Measurements from ENCODE around the gene SIRPA.
"Not testable (repeated sequence)": the region's sequence is repeated elsewhere in the genome, so short reads cannot be mapped to it uniquely, and the experiment has no call there.

SIRPA gene

DNA sequence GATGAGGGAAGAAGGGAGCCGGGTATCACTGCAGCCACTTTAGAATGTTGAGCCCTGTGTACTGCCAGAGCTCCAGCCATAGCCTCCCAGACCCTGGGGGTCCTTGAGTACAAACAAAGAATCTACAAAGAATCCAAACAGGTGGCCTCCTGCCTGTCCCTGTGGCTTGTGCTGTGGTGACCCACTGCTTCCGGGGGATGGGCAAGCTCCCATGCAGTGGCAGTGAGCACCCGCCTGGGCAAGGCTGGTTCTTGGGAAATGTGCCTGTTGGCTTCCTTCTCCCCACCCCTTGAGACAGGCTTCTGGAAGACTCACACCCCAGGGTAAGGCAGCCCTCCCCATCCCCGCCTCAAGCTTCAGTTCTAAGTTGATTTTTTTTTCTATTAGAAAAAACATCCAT, 13.9 kb downstream of the SIRPA start:
- DNase-seq: no peak

DNA sequence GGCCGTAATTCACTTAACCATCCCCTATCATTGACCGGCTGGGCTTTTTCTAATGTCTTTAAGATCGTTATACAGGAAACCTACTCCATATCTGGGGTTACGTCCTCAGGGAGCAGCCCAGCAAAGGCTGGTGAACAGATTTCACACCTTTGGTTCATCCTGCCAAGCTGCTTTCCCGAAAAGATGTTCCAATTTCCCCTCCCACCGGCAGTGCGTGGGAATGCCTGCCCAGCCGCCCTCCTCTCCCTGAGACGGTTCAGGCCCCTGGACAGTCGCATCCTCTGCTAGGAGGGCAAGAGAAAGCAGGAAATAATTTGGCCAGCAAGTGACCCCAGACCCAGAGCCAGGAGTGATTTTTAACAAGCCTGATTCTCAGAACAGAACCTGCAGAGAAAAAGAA, 16.3 kb downstream of the SIRPA start:
- no peak for DNase-seq

DNA sequence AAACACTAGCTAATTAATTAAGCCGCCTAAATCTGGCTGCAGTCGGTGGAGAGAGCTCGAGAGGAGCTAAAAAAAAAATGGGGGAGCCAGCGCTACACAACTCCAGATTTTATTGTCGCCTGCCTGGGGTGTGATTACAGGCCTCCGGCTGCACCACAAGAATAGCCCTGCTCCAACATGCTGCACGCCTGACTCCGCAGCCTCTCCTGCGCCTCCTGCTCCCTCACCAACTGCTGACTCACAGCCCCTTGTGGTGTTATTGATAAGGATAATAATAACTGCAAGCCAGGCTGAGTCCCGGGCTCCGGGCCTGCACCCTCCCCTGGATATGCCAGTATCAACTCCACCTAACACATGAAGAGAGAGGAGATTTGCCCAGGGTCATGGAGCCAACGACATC, 16.8 kb downstream of the SIRPA start:
- DNase-seq: no peak

DNA sequence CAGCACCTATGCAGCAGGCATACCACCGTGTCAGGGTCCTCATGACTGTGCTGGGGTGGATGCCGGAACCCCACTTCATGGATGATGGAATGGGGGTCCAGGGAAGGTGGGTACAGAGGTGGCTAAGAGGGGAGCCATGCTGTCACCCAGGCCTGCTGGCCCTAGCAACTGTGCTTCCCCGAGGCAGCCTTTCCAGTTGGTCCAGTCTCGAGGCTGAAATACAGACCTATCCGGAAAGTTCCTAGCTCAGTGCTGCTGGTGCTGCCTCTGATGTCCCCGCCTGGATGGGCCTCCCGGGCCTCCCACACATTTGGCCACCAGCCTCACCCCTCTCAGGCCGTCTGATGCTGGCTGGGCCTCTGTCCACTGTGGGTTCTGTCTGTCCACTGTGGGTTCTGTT, 17.4 kb downstream of the SIRPA start:
- DNase-seq: no peak

DNA sequence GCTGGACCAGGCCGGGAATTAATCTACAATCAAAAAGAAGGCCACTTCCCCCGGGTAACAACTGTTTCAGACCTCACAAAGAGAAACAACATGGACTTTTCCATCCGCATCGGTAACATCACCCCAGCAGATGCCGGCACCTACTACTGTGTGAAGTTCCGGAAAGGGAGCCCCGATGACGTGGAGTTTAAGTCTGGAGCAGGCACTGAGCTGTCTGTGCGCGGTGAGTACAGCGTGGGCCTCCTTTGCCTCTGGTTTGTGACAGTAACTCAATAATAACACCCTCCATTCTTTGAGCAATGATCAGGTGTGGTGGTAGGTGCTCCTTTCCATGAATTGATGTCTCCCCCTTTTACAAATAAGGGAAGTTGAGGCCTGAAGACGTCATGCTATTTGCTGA, 20.0 kb downstream of the SIRPA start:
- not testable (repeated sequence) for DNase-seq

DNA sequence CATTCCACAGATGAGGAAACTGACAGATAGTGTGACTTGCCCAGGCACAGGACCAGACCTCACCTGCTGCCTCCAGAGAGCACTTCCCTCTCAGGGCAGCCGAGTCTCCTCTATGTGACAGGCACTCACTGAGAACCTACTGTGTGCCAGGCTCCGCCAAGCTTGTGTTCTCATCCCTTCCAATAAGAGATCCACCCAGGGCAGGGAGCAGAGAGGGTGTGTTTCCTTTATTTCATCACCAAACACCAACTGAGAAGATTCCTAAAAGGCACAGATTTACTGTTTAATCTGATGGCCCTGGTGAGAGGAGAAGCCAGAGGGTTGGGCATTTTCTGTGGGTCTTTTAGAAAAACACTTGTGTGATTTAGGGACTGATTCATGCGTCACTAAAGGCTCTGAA, 20.5 kb downstream of the SIRPA start:
- DNase-seq: no peak

DNA sequence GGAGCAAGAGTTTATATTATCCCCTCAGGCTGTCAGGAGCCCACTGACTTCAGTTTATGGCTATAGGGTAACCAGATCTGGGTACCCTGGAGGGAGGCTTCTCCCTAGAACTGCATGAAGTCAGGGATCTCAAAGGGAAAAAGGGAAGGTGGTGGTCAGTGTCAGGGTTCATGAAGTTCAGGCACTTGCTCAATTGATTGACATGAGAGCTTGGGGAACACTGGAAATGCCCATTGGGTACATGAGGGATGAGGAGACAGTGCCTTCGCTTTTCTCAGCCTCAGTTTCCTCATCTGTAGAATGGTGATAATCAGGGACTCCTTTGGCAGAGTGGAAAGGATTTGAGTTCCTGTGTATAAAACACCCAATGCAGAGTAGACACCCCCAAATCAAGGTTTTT, 22.6 kb downstream of the SIRPA start:
- no peak for DNase-seq

DNA sequence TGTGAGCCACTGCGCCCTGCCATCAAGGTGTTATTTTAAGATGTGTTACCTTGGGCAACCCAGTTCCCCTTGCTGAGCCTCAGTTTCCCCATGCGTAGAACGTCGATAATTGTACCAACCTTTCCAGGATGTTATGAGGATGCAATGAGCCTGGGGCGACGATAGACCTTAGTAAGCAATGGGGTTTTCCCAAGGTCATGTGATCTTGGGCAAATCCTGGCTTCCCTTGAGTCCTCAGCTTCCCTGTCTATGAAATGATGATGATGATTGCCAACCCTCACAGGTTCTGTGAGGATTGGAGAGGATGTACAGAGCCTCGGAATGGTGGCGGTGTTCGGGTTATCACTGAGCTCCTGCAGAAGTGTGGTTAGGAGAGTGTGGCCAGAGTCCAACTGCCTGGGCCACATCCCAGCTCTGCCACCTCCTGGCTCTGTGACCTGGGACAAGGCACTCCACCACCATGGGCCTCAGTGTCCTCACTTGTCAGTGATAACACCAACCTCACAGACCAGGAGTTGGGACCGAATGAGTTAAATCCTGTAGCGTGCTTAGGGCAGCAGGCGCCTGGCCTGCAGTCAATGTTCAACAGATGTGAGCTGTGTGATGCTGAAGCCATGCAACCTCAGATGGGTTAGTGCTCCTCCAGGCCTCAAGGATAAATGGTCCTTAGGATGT, 23.4 kb downstream of the SIRPA start:
- DNase-seq: no peak

DNA sequence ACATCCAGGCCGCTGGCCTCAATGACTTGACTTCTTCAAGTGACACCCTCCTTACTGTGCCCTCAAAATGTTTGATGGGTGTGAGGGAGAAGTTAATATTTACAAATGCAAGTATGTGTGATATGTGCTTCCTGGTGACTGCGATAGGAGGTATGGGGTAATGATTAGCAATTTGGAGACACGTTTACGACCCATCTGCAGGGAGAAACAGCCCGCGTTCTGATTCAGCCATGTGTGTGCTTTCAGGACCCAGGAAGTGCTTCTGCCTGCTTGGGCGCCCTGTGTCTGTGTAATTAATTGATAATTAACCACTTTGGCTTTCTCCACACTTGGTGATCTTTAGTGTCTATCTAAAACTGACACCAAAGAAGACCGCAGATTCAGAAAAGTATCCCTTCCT, 25.0 kb downstream of the SIRPA start:
- DNase-seq: no peak

DNA sequence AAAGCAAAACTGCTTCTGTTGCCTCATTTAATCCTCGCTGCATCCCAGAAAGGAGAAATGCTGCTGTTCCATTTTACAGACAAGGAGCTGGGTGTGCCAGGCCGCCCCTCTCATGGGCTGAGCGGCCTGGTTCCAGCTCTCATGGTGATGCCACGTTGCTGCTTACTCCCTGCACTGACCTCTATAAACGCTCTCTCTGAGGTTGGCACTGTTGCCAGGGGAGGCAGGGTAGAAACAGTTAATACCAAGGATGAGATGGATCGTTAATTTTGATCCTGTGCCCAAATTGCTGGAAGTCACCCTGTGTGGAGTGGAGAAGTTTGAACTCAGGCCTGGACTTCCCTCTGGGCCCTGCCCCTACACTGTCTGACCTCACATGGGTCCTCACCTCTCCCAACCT, 25.6 kb downstream of the SIRPA start:
- no peak for DNase-seq

DNA sequence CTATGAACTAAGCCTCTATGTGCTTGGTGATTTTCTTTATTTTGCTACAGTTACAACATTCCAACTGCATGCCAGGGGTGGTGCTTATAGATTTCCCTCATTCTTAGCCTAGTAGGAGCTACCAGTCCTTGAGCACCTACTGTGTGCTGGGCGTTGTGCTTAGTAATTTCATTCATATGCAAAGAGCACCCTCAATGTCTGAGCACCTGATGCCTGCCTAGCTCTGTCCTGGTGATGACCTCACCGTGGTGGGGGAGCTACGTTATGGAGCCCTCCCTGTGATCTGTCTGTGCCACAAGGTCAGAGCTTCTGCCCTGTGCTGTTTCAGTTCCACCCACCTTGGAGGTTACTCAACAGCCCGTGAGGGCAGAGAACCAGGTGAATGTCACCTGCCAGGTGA, 26.8 kb downstream of the SIRPA start:
- not testable (repeated sequence) for DNase-seq

DNA sequence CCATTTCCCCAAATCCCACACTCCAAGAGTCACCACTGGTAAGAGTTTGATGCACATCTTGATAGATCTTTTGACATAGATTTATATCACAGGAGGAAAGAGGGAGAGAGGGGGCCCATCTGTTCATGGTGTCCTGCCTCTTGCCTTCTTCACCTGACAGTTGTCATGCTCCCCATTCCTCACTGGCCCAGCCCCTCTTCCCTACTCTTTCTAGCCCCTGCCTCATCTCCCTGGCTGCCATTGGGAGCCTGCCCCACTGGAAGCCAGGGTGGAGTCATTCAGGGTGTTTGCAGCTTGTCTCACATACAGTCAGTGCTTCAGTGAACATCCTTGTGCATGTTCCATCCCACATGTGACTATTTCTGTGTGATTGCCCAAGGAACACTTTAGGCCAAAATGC, 27.6 kb downstream of the SIRPA start:
- DNase-seq: no peak

DNA sequence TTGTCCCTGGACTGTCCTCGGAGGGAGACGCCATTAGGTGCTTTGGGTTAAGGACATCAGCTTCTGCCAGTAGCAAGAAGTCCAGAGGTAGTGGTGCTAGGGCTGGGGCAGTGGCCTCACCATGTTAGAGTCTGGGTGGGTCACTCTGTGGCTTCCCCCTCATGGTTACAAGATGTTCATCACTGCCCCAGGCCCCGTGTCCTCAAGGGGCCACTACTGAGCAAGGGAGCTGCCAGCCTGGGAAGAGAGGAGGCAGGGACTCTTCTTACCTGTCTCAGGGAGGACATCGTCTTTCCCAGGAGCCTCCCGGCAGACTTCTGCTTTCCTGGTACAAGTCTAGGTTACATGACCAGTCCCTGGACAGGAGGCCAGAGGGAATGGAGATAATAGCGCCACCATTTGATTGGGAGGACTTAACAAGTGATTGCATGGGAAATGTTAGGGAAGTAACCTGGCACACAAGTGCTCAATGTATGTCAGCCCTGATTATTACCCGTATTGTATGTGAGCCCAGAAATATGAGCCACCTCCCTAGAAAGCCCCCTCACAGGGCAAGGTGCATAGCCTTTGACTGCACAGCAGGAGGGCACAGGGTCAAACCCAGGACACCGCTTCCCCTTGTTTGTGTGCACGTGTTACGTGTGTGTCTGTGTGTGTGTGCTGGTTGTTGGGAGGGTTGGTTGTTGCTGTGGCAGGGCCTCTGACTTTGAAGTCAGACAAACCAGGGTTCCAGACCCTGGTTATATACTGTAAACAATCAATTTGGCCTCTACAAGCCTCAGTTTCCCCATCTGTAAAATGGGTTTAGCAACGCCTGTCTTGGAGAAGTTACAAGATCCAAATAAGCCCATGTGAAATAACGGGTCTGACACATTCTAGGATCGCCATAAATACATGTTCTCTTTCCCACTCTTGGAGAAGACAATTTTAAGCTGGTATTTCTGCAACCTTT, 30.0 kb downstream of the SIRPA start:
- DNase-seq: no peak

DNA sequence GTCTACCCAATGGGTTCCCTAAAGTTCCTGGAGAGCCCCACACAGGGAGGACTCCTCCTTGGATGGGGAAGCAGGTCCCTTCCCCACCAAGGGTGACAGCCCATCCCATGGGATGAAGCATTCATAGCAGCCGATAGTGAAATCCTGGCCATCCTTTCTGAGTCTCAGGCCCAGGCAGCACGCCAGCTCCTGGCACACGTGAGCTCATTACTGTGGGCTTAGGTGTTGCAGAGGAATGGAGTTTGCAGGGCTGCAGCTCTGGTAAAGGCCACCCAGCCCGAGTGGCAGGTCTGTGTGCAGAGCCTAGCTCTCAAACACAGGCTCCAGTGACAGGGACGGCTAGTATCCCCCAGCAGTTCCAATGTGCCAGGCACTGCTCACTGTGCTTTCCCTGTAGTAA, 31.0 kb downstream of the SIRPA start:
- DNase-seq: no peak

DNA sequence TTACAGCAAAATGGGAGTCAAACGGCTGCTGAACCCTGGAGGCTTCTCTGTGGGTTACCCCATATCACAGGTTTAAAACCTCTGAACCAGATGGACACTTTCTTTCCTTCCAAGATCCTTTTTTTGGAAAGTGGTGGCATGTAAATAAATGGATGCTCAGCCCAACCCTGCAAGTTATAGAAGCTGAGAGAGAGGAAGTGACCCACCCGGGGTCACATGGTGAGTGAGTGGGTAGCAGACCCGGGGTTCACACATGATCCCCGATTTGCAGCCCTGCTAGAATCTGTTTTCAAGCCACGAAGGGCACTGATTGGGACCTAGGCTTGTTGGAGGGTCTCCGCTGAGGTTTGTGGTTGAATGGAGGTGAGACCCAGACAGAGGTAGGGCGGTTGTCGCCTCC, 32.0 kb downstream of the SIRPA start:
- DNase-seq: no peak

DNA sequence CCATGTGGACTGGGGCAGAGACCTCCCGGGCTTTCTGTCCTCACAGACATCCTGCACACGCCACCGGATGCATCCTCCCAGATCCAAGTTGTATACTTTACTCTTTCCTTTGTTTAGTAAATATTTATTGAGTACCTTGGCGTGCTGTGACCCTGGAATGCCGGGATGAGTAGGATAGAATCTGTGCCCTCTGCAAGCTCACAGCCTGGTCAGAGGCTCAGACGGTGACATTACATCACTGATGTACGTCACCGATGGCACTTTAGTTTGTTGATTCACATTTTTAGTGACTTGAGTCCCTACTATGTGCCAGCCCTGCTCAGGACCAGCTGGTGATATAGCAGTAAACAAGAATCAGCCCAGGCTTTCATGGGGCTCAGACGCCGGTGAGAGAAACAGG, 32.9 kb downstream of the SIRPA start:
- no peak for DNase-seq

DNA sequence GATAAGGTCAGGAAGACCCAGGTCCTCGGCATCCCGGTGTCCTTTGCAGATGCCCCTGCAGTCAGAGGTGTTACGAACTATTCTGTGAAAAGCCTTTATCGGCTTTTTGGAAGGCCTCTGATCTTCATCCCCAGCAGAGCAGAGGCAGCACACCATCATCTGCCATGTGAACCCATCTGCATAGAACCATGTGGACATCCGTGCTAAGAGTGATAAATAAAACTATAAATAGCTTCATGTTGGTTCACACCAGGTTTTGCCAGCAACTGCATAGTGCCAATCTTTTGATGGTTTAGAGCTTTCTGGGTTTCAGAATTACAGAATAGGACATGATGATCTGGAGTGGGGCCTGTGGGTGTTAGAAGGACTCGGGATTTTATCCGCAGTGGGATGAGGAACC, 33.6 kb downstream of the SIRPA start:
- DNase-seq: no peak

DNA sequence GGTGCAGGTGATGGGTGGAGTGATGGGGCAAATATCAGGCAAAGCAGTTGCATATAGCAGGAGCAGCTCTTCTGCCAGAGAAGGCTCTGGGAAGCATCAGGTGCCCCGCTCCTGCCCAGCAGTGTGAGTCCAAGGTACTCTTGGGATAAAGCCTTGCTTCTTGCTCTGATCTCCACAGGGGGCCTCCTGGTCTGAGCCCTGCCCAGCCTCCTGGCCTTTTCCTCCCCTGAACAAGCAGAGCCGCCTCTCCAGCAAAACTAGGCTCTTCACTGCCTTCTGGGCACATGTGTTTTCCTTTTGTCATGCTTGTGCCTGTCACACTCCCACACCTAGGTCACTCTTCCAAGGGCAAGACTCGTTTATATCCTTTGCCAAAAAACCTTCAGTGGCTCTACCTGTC, 34.3 kb downstream of the SIRPA start:
- no peak for DNase-seq

DNA sequence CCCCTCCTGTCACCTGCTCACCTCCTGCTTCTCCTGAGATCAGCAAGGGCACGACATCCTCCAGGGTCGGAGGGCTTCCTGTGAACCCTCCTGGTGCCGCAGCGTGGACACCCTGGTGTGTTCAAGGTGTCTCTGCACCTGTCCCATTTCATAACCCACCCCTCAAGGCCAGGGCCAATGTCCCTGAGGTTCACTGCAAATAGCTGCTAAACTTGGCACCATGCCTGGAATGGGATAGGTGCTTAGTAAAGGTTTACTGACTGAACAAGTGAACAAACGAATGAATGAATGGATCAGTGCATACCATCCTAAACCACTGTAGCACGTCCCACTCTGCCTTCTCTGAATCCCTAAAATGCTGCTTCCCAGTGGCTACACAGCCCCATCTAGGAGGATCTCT, 35.0 kb downstream of the SIRPA start:
- no peak for DNase-seq

DNA sequence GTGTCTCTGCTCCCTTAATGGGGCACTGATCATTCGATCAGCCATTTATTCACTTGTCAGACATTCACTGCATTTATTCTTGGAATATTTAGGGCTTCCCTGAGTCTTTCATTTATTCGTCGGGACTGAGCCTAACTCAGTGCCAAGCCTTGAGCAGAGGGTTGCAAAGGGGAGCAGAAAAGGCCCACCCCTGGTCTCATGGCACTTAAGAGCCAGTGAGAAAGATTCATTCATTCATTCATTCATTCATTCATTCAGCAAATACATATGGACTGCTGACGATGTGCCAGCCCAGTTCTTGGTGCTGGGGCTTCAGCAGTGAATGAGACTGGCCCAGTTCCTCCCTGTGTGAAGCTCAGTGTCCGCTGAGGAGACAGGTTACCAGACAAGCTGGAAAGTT, 36.6 kb downstream of the SIRPA start:
- no peak for DNase-seq

DNA sequence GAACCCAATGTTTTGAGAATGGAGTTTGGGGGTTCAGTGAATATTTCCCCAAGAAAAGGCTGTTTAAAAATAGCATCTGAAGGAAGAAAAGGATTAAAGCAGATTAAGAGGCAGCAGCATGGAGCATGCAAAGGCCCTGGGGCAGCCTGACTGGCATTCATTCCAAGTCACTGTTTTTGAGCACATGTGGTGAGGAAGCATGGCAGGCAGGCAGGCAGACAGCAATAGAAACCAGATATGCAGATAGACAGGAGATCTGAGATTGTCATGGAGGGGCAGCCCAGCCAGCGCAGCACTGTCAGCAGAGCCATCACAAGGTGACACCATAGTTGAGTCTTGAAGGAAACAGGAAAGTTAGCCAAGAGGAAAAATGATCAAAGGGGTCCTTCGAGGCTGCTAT, 37.8 kb downstream of the SIRPA start:
- no peak for DNase-seq

DNA sequence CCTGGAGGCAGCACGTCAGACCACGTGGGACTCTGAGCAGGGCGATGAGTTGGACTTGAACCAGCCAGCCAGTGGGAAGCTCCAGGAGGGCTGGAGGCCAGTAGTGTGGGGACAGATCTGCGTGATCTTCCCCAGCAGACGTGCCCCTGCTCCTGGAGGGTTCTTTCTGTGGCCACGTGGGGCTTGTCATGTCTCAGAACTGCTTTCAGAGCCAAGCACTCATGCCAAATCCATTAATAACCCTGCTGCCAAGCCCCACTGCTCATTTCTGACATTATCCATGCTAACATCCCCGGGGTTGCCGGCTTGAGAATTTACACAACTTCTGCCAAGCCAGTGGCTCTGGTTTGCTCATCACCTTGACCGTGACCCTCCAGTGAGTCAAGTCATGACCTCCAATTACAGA, 38.3 kb downstream of the SIRPA start:
- peak; percentile 37 for DNase-seq

DNA sequence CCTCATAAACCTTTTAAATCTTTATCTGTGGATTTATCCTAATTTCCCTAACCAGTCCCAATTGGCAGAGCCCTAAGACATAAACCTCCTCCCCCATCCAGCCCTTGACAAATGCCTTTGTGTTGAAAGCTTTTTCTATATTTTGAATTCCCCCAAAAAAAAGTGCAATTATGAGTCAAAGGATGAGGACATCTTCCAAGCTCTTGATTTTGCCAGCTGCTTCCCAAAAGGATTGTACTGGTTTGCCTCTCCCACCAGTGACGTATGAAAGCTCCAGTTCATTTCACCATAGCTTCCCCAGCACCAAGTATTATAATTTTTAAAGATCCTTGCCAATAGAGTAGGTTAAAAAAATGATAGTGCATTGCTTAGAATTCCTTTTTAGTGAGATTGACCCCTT, 38.9 kb downstream of the SIRPA start:
- DNase-seq: no peak

DNA sequence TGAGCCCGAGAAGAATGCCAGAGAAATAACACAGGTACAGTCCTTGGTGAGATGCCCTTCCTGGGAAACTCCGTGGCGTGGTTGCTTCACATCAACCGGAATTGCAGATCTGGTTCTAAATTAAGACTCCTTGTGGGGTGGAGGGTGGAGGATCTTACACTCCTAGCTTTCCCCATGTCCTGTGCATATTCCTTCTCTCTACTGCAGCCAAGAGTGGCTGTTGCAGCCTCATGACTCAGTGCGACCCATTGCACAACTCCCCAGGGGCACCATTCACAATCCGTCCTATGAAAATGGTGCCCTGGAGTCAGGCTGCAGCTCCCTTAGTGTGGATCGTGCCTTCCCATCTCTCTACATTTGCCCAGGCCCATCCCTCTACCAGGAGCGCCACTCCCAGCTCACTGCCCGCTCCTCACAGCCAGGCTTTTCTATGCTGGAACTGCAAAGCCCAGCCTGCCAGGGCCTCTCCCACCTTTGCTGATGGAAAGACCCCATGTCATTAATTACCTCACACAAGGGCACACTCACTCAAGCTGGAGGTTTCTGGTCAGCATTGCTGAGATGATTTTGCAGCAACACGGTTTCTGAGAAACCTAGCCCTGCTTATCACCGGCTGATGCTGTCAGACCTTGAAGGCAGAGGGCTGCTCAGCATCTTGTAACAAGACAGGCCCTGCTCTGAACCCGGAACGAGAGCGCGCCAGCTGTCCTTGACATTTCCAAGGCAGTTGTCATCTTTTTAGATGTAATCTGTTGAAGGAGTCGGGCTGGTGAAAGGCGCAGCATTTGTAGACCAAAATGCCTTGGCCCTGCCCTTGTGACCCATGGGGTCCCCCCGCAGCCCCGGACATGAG, 39.7 kb downstream of the SIRPA start:
- no peak for DNase-seq

All from femur (tissue), 1 donor.